Measurements from ENCODE around the gene IKZF2. TPM values are rescaled to one million over a fixed set of nuclear protein-coding genes. Genes with fewer than 3 reads are reported as not detected.

Gene IKZF2
- total and polyA plus RNA-seq, 10 of the 15 experiments (the other 5 are each of a cell fraction or from before 2014, with no cell fraction given): 15.2 to 266 (median 87.2) TPM

- H3K27ac ChIP-seq (ENCODE audit: control insufficient read depth, insufficient read depth): peak overlapping the region; percentile 92
- in situ Hi-C loops (cut with MboI): no loop called here
- peak overlapping the region; percentile 19 for H3K4me2 ChIP-seq (ENCODE audit: control insufficient read depth, insufficient read depth)
- 0 out of 2 replicates have a peak, but pooled peaks have one; percentile 9 for TF ChIP-seq ZBTB11 (CRISPR knock-in tag; IDR thresholded peaks at IDR 0.05)
- TF ChIP-seq ATF7 (IDR thresholded peaks at IDR 0.05; ENCODE audit: low read depth): no peak
- TF ChIP-seq BCL11A (IDR thresholded peaks at IDR 0.05; ENCODE audit: low read depth, low read length): no peak
- TF ChIP-seq ZBED1 (IDR thresholded peaks at IDR 0.05; ENCODE audit: borderline replicate concordance): 0 out of 2 replicates have a peak, but pooled peaks have one; percentile 18
- no peak for TF ChIP-seq MEF2B (IDR thresholded peaks at IDR 0.05; ENCODE audit: partially characterized antibody, poor library complexity, severe bottlenecking)
- no peak for TF ChIP-seq ZBTB4 (CRISPR knock-in tag; IDR thresholded peaks at IDR 0.05)
- TF ChIP-seq ATF2 (IDR thresholded peaks at IDR 0.05; ENCODE audit: low read length): no peak
- TF ChIP-seq SMC3 (IDR thresholded peaks at IDR 0.05; ENCODE audit: borderline replicate concordance, low read length): no peak
- TF ChIP-seq MEF2A (IDR thresholded peaks at IDR 0.05; ENCODE audit: insufficient read depth, low read depth, low read length): no peak
- TF ChIP-seq IKZF2 (IDR thresholded peaks at IDR 0.05): 0 out of 4 replicates have a peak, but pooled peaks of 1 of the 2 experiments have one; percentile 9
- 0 out of 2 replicates have a peak, but pooled peaks have one; percentile 33 for TF ChIP-seq NKRF (conservative IDR thresholded peaks at IDR 0.05)
Observed at GRCh38 chr2:213148572-213149261, 2.7 kb downstream of the IKZF2 start.

More at GRCh38 chr2:213148572-213149261, 2.7 kb downstream of the IKZF2 start:
- ATAC-seq (peak; percentile 34), DNase-seq (ENCODE audit: low read depth, low spot score) (no peak), FAIRE-seq (no peak)
- no peaks in the 10 kb centered on the region for H3K4me1 ChIP-seq (ENCODE audit: control insufficient read depth, insufficient read depth, low read length)
- no peak overlapping the region for H2AFZ ChIP-seq (ENCODE audit: control insufficient read depth, low read depth, low read length)
- peak overlapping the region; percentile 84 for H3K4me3 ChIP-seq
- H3K36me3 ChIP-seq (ENCODE audit: control insufficient read depth in 2 of 2, insufficient read depth in 2 of 2, low read length in 1 of 2): peaks cover 0 to 6% of the 10 kb centered on the region in 2 experiments; a peak in 1 of 4 replicates
- no TSS peak for BruUV-seq (replicated peaks)
- no peaks in the 10 kb centered on the region for H3K27me3 ChIP-seq (replicated peaks in 1 of 2; ENCODE audit: control insufficient read depth in 2 of 2, insufficient read depth in 2 of 2, low read length in 1 of 2)
- CTCF ChIA-PET: interaction anchor here (0.7 to 10.6 kb wide), 31 partner anchors 10 to 462 kb away, joined by 3 to 105 read pairs (median 5); no protein-coding TSS in a partner anchor
- H4K20me1 ChIP-seq (ENCODE audit: control insufficient read depth, insufficient read depth): no peaks in the 10 kb centered on the region
- H3K9me3 ChIP-seq (replicated peaks; ENCODE audit: control insufficient read depth, insufficient read depth, low read length): no peaks in the 10 kb centered on the region
- intact Hi-C loops (cut with micrococcal nuclease; ENCODE audit: unreplicated experiment): loop anchor here (1.0 kb wide), 1 partner anchor 130 kb away; no protein-coding TSS in a partner anchor
- SMC1A ChIA-PET (ENCODE audit: uncharacterized antibody, unreplicated experiment): interaction anchor here (0.8 to 24.8 kb wide), 28 partner anchors 8 to 462 kb away, joined by 3 to 467 read pairs (median 5); no protein-coding TSS in a partner anchor
- WGBS (ENCODE audit: insufficient coverage, insufficient replicate concordance, low lambda C conversion rate, missing lambda C conversion rate): 0% methylated on average over 2 of the region's 2 CpGs
- POLR2A ChIA-PET: interaction anchor here (0.7 to 13.2 kb wide), 12 partner anchors 9 to 128 kb away, joined by 3 to 232 read pairs (median 5); no protein-coding TSS in a partner anchor
- H3K79me2 ChIP-seq (ENCODE audit: control insufficient read depth, insufficient read depth, low read length): peaks cover 97% of the 10 kb centered on the region
- RAD21 ChIA-PET (ENCODE audit: unreplicated experiment): interaction anchor here (0.6 to 27.1 kb wide), 33 partner anchors 8 to 605 kb away, joined by 3 to 540 read pairs (median 5); partner anchors contain the start of gene SPAG16
- H3K9ac ChIP-seq (ENCODE audit: control insufficient read depth, insufficient read depth, low read length): peak overlapping the region; percentile 94

Data from GM12878 (cell line).